Stimulated activated CD8-positive, alpha-beta memory T cell treated with anti-CD3 and anti-CD28 coated beads, Interleukin-2, amount 100 ng/mL, for 1 hour (primary cell): ENCODE data around the gene TERB1.

Source experiments
- DNase-seq, 2 donors: peaks; one replicate each; pipeline ENCODE4 v3.0.0-alpha.2; 2020; ENCODE audit warnings: low read depth in 2 of 2

The TERB1 gene

GRCh38 chr16:66705790-66706505, 95.4 kb downstream of the TERB1 start:
- no peak for DNase-seq
